ENCODE results near the gene B3GAT2. TPM values are rescaled to one million over a fixed set of nuclear protein-coding genes. Genes with fewer than 3 reads are reported as not detected.

Gene B3GAT2
- polyA plus RNA-seq, 2 of the 4 experiments (the other 2 are of a cell fraction) = 0.05 to 0.10 TPM

DNA sequence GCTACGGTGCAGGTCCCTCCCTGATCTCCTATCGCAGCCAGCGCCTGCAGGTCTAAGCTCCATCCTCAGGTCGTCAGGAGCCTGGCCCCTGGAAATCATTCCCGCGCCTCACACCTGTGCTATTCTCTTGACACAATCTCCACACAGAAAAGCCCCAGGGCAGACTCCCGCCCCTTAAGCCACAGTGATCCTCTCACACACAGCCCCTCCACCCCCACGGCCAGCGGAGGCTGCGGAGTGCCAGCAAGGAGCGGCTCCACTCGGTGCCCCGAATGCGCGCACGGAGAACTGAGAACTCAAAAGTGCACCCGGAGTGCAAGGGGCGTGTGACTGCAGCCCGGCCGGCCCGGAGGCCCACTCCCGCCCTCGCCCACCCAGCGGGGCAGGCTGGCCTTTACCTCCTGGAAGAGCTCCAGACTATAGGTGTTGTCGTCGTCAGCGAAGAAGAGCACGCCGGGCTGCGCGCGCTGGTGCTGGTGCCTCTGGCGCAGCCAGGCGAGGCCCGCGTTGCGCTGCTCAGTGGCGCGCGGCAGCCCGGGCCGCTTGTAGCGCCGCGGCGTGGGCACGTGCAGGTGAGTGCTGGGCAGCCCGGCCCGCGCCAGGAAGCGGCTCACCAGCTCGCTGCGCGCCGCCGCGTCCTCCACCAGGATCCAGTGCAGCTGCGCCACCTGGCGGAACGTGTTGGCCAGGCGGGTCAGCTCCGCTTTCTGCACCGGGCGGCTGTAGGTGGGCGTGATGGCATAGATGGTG is 1.2 kb downstream of the B3GAT2 start:
- peak overlapping the region; percentile 58 for H3K4me3 ChIP-seq
- POLR2A ChIA-PET = no interaction called here
- no peak for FAIRE-seq

DNA sequence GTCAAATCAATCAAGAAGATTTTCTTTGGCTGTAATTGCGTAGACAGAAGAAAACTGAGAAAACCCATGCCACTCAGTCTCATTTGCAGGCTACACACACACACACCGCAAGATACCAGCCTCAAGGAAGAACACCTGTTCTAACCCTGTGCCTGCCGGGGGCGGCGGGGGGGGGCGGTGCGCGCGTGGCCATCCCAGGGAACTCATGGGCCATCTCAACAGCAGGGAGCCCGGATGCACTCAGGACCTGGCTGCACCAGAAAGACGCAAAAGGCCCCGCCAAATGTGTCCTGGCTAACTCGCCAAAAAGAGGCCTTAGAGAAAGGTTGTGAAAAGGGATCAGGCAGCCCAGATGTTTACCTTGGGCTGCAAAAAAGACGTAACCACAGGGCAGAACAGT is 2.1 kb downstream of the B3GAT2 start:
- no peaks in the 10 kb centered on the region for H3K9me3 ChIP-seq
- ATAC-seq = no peak
- ChIA-PET POLR2A (no interaction called here), CTCF (interaction anchor here (0.9 to 2.1 kb wide), 5 partner anchors 12 to 734 kb away, joined by 3 to 14 read pairs (median 7); no protein-coding TSS in a partner anchor)
- H3K4me3 ChIP-seq = no peak overlapping the region
- 0 out of 3 replicates have a peak, but pooled peaks cover 3% of the 10 kb centered on the region for H3K4me1 ChIP-seq
- TF ChIP-seq MYC (IDR thresholded peaks at IDR 0.05; ENCODE audit: borderline replicate concordance, low read length) (no peak), CHD4 (IDR thresholded peaks at IDR 0.05; ENCODE audit: borderline replicate concordance) (no peak), RCOR1 (IDR thresholded peaks at IDR 0.05; ENCODE audit: low read depth, low read length) (no peak), ESRRA (IDR thresholded peaks at IDR 0.05; ENCODE audit: borderline replicate concordance, low read length) (no peak), TFCP2L1 (CRISPR knock-in tag; IDR thresholded peaks at IDR 0.05) (no peak), NFE2L2 (conservative IDR thresholded peaks at IDR 0.05; ENCODE audit: low read length) (no peak), NR3C1 (IDR thresholded peaks at IDR 0.05) (no peak), POLR2AphosphoS2 (conservative IDR thresholded peaks at IDR 0.05; ENCODE audit: low read length) (no peak), EHF (CRISPR knock-in tag; IDR thresholded peaks at IDR 0.05) (no peak), MAZ (IDR thresholded peaks at IDR 0.05; ENCODE audit: borderline replicate concordance, low read depth, low read length) (no peak), NPAS2 (CRISPR knock-in tag; IDR thresholded peaks at IDR 0.05; ENCODE audit: borderline replicate concordance) (no peak)
- TF ChIP-seq, protein P1, sequence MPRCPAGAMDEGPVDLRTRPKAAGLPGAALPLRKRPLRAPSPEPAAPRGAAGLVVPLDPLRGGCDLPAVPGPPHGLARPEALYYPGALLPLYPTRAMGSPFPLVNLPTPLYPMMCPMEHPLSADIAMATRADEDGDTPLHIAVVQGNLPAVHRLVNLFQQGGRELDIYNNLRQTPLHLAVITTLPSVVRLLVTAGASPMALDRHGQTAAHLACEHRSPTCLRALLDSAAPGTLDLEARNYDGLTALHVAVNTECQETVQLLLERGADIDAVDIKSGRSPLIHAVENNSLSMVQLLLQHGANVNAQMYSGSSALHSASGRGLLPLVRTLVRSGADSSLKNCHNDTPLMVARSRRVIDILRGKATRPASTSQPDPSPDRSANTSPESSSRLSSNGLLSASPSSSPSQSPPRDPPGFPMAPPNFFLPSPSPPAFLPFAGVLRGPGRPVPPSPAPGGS (IDR thresholded peaks at IDR 0.05) = no peak
- no peak overlapping the region for H3K4me2 ChIP-seq
- no peak overlapping the region for H3K27ac ChIP-seq
- WGBS (ENCODE audit: missing lambda C conversion rate) = 82% methylated on average over 6 of the region's 14 CpGs
- no peak for FAIRE-seq
- no peak for DNase-seq (ENCODE audit: low read depth in 1 of 2, low spot score in 1 of 2)

More for the DNA sequence above, 1.2 kb downstream of the B3GAT2 start:
- peak; percentile 75 for TF ChIP-seq SMC3 (IDR thresholded peaks at IDR 0.05)
- peak; percentile 58 for TF ChIP-seq BHLHE40 (IDR thresholded peaks at IDR 0.05; ENCODE audit: low read depth, low read length)
- TF ChIP-seq, protein P2, sequence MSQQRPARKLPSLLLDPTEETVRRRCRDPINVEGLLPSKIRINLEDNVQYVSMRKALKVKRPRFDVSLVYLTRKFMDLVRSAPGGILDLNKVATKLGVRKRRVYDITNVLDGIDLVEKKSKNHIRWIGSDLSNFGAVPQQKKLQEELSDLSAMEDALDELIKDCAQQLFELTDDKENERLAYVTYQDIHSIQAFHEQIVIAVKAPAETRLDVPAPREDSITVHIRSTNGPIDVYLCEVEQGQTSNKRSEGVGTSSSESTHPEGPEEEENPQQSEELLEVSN (IDR thresholded peaks at IDR 0.05; ENCODE audit: borderline replicate concordance, low read depth) = peak; percentile 71; the same call in 1 of the 2 replicates
- peak; percentile 62 to 67 for TF ChIP-seq RAD21 (conservative IDR thresholded peaks at IDR 0.05 in 1 of 2, IDR thresholded peaks at IDR 0.05 in 1 of 2)
- TF ChIP-seq, protein P3, sequence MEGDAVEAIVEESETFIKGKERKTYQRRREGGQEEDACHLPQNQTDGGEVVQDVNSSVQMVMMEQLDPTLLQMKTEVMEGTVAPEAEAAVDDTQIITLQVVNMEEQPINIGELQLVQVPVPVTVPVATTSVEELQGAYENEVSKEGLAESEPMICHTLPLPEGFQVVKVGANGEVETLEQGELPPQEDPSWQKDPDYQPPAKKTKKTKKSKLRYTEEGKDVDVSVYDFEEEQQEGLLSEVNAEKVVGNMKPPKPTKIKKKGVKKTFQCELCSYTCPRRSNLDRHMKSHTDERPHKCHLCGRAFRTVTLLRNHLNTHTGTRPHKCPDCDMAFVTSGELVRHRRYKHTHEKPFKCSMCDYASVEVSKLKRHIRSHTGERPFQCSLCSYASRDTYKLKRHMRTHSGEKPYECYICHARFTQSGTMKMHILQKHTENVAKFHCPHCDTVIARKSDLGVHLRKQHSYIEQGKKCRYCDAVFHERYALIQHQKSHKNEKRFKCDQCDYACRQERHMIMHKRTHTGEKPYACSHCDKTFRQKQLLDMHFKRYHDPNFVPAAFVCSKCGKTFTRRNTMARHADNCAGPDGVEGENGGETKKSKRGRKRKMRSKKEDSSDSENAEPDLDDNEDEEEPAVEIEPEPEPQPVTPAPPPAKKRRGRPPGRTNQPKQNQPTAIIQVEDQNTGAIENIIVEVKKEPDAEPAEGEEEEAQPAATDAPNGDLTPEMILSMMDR (IDR thresholded peaks at IDR 0.05) = peak; percentile 69
- TF ChIP-seq NPAS2 (CRISPR knock-in tag; IDR thresholded peaks at IDR 0.05; ENCODE audit: borderline replicate concordance) = no peak
- TF ChIP-seq, protein P4, sequence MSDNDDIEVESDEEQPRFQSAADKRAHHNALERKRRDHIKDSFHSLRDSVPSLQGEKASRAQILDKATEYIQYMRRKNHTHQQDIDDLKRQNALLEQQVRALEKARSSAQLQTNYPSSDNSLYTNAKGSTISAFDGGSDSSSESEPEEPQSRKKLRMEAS (IDR thresholded peaks at IDR 0.05) = peak; percentile 70
- TF ChIP-seq, protein P5, sequence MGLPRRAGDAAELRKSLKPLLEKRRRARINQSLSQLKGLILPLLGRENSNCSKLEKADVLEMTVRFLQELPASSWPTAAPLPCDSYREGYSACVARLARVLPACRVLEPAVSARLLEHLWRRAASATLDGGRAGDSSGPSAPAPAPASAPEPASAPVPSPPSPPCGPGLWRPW (IDR thresholded peaks at IDR 0.05) = no peak
- TF ChIP-seq RARB (CRISPR knock-in tag; IDR thresholded peaks at IDR 0.05) = no peak
- peak; percentile 96 to 98 for ATAC-seq
- Histone ChIP-seq H3K4me2 (peak overlapping the region; percentile 99), H3K27ac (peak overlapping the region; percentile 48 to 58; a peak in 4 of 6 replicates), H3K9me3 (no peaks in the 10 kb centered on the region), H3K4me1 (0 out of 3 replicates have a peak, but pooled peaks cover 3% of the 10 kb centered on the region)
- 60% methylated on average over 4 of the region's 65 CpGs for WGBS (ENCODE audit: missing lambda C conversion rate)
- CTCF ChIA-PET = interaction anchor here (0.5 to 2.1 kb wide), 20 partner anchors 11 to 754 kb away, joined by 3 to 14 read pairs (median 4); no protein-coding TSS in a partner anchor
- peak; percentile 33 to 74 for DNase-seq (ENCODE audit: low read depth in 1 of 2, low spot score in 1 of 2)
